Stimulated activated CD8-positive, alpha-beta memory T cell treated with anti-CD3 and anti-CD28 coated beads, Interleukin-7, amount 100 ng/mL, for 4 hours (primary cell): ENCODE data around the gene PCDHB8.
"Not testable (repeated sequence)": the region's sequence is repeated elsewhere in the genome, so short reads cannot be mapped to it uniquely, and the experiment has no call there.

ENCODE experiments used
- DNase-seq, 2 donors: peaks; one replicate each; pipeline ENCODE4 v3.0.0-alpha.2; 2020; ENCODE audit warnings: low read depth in 2 of 2

Gene PCDHB8

DNA sequence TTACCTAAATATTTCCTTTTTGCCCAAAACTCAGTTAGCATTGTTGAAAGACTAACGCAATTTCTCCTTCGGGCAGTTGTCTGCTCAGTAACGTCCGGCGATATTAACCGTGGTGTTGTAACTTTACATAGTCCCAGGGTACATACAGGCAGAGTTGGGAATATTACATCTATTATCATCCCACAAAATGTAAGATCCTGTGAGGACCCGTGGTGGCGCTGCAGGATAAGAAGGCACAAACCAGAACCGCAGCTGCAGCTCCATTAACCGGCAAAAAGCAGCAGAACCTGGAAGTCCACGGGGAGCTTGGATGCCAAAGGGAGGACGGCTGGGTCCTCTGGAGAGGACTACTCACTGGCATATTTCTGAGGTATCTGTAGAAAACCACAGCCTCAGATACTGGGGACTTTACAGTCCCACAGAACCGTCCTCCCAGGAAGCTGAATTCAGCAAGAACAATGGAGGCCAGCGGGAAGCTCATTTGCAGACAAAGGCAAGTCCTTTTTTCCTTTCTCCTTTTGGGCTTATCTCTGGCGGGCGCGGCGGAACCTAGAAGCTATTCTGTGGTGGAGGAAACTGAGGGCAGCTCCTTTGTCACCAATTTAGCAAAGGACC is at the start of gene PCDHB8:
Gene PCDHB8 (plus strand): TSS at position 214 of the 615 bp plus-strand sequence. CDS start 245 bp downstream, at position 459.
- not testable (repeated sequence) for DNase-seq

DNA sequence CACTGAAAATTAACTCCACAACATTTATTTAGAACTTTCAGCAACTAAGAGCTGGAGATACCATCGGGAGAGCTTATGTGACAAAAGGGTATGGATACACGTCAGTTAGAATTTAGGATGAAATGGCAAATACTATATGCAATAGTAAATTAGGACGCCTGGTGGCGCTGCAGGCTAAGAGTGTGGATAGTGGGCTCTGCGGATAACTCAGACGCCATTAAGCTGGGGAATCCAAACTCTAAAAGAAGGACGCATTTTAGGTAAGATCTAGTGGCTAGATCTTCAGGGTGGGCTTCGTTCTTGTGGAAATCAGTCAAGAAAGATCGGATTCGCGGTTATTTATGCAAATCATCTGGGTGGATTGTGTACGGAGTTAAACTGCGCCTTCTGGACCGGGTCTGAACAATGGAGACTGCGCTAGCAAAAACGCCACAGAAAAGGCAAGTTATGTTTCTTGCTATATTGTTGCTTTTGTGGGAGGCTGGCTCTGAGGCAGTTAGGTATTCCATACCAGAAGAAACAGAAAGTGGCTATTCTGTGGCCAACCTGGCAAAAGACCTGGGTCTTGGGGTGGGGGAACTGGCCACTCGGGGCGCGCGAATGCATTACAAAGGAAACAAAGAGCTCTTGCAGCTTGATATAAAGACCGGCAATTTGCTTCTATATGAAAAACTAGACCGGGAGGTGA is 42.4 kb upstream of the PCDHB8 start, which contains the start of gene PCDHB5:
Gene PCDHB5 (plus strand): TSS at position 177 of the 688 bp plus-strand sequence. CDS start 229 bp downstream, at position 406.
- DNase-seq: no peak

DNA sequence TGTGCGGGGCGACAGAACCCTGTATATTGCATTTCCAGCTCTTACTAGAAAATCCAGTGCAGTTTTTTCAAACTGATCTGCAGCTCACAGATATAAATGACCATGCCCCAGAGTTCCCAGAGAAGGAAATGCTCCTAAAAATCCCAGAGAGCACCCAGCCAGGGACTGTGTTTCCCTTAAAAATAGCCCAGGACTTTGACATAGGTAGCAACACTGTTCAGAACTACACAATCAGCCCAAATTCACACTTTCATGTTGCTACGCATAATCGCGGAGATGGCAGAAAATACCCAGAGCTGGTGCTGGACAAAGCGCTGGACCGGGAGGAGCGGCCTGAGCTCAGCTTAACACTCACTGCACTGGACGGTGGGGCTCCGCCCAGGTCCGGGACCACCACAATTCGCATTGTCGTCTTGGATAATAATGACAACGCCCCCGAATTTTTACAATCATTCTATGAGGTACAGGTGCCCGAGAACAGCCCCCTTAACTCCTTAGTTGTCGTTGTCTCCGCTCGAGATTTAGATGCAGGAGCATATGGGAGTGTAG is 41.8 kb upstream of the PCDHB8 start:
- no peak for DNase-seq

DNA sequence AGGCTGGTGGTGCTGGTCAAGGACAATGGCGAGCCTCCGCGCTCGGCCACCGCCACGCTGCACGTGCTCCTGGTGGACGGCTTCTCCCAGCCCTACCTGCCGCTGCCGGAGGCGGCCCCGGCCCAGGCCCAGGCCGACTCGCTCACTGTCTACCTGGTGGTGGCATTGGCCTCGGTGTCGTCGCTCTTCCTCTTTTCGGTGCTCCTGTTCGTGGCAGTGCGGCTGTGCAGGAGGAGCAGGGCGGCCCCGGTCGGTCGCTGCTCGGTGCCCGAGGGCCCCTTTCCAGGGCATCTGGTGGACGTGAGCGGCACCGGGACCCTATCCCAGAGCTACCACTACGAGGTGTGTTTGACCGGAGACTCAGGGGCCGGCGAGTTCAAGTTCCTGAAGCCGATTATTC is 40.2 kb upstream of the PCDHB8 start:
- DNase-seq: not testable (repeated sequence)

DNA sequence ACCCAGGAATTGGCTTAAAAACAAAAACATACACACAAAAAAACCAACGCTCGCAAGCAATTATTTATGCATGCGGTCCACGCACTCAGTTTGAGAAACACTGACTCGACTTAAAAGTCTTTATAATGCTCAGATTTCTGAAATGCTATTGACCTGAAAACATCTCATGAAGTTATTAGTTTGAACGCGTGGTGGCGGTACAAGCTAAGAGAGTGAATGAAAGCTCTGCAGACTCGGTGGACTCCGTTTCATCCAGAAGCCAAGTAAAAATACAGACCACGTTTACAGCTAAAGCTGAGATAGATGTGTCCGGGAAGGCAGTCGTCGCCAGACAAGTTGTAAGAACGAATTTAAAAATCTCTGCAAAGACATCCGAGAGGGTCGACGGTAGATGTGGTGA is 27.8 kb upstream of the PCDHB8 start, which contains the start of gene PCDHB6:
Gene PCDHB6 (plus strand): TSS at position 246 of the 400 bp plus-strand sequence. CDS start 201 bp downstream, outside the sequence.
- no peak for DNase-seq

DNA sequence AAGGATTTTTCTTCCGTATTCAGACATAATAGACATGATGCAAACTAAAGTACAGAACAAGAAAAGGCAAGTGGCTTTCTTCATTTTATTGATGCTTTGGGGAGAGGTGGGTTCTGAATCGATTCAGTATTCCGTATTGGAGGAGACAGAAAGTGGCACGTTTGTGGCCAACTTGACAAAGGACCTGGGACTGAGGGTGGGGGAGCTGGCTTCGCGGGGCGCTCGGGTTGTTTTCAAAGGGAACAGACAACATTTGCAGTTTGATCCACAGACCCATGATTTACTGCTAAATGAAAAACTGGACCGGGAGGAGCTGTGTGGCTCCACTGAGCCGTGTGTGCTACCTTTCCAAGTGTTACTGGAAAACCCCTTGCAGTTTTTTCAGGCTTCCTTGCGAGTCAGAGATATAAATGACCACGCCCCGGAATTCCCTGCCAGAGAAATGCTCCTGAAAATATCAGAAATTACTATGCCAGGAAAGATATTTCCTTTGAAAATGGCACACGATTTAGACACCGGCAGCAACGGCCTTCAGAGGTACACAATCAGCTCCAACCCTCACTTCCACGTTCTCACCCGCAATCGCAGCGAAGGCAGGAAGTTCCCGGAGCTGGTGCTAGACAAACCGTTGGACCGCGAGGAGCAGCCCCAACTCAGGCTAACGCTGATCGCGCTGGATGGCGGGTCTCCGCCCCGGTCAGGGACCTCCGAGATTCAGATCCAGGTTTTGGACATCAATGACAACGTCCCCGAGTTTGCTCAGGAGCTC is 27.2 kb upstream of the PCDHB8 start:
- no peak for DNase-seq

DNA sequence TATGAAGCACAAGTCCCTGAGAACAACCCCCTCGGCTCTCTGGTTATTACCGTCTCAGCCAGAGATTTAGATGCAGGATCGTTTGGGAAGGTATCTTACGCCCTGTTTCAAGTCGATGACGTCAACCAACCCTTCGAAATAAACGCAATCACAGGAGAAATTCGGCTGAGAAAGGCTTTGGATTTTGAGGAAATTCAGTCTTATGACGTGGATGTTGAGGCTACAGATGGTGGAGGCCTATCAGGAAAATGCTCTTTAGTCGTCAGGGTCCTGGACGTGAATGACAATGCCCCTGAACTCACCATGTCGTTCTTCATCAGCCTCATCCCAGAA is 26.6 kb upstream of the PCDHB8 start:
- DNase-seq: no peak

DNA sequence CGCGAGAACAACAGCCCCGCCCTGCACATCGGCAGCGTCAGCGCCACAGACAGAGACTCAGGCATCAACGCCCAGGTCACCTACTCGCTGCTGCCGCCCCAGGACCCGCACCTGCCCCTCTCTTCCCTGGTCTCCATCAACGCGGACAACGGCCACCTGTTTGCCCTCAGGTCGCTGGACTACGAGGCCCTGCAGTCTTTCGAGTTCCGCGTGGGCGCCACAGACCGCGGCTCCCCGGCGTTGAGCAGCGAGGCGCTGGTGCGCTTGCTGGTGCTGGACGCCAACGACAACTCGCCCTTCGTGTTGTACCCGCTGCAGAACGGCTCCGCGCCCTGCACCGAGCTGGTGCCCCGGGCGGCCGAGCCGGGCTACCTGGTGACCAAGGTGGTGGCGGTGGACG is 26.0 kb upstream of the PCDHB8 start:
- not testable (repeated sequence) for DNase-seq

DNA sequence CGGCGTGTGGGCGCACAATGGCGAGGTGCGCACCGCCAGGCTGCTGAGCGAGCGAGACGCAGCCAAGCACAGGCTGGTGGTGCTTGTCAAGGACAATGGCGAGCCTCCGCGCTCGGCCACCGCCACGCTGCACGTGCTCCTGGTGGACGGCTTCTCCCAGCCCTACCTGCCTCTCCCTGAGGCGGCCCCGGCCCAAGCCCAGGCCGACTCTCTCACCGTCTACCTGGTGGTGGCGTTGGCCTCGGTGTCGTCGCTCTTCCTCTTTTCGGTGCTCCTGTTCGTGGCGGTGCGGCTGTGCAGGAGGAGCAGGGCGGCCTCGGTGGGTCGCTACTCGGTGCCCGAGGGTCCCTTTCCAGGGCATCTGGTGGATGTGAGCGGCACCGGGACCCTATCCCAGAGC is 25.5 kb upstream of the PCDHB8 start:
- DNase-seq: not testable (repeated sequence)

DNA sequence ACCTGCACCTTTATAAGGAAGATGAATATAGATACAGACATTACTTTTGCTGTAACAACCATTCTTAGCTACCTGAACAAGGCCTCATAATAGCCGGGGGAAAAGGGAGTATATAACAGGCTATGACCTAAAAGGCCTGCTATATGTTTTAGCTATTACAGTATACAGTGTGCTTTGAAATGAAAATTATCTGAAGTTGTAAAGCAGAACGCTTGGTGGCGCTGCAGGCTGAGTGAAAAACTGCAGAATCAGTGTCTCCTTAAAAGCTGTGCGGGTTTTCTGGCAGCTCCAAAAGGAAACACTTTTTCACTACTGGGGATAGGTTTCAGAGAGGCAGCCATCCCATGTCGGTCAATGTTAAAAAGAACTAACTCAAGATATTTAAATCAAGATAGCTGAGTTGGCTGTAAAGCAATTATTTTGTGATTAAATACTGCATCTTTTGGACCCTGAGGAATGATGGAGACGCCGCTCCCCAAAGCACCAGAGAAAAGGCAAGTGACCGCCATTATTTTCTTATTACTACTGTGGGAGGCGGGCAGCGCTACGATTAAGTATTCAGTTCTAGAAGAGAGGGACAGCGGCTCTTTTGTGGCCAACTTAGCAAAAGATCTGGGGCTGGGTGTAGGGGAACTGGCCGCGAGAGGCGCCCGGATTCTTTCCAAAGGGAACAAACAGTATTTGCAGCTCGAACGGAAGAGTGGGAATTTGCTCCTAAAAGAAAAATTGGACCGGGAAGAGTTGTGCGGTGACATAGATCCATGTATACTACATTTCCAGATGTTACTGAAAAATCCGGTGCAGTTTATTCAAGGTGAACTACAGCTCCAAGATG is 21.8 kb upstream of the PCDHB8 start:
- no peak for DNase-seq

DNA sequence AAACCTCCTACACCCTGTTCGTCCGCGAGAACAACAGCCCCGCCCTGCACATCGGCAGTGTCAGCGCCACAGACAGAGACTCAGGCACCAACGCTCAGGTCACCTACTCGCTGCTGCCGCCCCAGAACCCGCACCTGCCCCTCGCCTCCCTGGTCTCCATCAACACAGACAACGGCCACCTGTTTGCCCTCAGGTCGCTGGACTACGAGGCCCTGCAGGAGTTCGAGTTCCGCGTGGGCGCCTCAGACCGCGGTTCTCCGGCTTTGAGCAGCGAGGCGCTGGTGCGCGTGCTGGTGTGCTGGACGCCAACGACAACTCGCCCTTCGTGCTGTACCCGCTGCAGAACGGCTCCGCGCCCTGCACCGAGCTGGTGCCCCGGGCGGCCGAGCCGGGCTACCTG is 20.2 kb upstream of the PCDHB8 start:
- not testable (repeated sequence) for DNase-seq

DNA sequence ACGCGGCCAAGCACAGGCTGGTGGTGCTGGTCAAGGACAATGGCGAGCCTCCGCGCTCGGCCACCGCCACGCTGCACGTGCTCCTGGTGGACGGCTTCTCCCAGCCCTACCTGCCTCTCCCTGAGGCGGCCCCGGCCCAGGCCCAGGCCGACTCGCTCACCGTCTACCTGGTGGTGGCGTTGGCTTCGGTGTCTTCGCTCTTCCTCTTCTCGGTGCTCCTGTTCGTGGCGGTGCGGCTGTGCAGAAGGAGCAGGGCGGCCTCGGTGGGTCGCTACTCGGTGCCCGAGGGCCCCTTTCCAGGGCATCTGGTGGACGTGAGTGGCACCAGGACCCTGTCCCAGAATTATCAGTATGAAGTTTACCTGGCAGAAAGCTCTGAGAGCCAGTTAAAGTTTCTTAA is 19.7 kb upstream of the PCDHB8 start:
- not testable (repeated sequence) for DNase-seq

DNA sequence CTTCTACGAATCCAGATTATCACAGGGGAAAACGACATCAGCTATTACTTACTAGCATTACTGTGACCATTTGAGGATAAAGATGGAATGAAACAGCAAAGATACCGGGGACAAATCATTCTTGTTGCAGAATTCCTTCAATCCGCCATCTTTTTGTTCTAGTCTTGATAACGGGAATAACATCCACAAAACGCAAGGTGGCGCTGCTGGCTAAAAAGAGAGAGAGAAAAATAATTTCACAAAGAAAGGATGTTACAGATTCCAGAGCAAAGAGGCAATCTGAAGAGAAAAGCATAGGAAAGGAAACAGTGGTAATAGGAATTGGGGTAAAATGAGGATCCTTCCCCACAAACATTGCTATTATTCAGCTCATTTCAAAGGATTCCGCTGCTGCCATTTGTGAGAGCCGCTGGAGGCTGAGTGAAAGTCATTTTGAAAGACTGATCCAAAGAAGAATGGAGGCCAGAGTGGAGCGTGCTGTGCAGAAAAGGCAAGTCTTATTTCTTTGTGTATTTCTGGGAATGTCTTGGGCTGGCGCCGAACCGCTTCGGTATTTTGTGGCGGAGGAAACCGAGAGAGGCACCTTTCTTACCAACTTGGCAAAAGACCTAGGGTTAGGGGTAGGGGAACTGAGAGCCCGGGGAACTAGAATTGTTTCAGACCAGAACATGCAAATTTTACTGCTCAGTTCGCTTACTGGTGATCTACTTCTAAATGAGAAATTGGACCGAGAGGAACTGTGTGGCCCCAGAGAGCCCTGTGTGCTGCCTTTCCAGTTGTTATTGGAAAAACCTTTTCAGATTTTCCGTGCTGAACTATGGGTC is 5.0 kb upstream of the PCDHB8 start, which contains the start of gene PCDHB7:
Gene PCDHB7 (plus strand): TSS at position 264 of the 824 bp plus-strand sequence. CDS start 192 bp downstream, at position 456.
- DNase-seq: no peak

DNA sequence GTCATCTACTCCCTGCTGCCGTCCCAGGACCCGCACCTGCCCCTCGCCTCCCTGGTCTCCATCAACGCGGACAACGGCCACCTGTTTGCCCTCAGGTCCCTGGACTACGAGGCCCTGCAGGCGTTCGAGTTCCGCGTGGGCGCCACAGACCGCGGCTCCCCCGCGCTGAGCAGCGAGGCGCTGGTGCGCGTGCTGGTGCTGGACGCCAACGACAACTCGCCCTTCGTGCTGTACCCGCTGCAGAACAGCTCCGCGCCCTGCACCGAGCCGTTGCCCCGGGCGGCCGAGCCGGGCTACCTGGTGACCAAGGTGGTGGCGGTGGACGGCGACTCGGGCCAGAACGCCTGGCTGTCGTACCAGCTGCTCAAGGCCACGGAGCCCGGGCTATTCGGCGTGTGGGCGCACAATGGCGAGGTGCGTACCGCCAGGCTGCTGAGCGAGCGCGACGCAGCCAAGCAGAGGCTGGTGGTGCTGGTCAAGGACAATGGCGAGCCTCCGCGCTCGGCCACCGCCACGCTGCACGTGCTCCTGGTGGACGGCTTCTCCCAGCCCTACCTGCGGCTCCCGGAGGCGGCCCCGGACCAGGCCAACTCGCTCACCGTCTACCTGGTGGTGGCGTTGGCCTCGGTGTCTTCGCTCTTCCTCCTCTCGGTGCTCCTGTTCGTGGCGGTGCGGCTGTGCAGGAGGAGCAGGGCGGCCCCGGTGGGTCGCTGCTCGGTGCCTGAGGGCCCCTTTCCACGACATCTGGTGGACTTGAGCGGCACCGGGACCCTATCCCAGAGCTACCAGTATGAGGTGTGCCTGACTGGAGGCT is 3.1 kb upstream of the PCDHB8 start:
- DNase-seq: not testable (repeated sequence)

DNA sequence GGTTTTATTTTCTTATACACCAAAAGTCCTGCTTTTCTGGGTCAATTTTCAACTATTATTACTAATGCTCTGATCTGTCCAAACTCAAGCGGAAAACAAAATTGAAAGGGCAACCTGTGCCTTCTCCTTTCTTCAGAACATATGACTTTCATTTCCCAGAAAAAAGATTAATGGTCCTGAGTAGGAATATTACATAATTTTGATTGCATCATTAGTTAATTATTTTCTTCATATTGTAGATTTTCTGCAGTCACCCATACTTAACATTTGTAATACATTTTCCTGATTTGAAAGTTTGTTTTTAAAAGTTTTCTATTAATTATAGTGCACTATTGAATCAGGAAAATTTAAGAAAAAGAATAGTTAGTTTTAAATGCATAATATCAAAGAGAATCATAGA is 1.7 kb upstream of the PCDHB8 start:
- DNase-seq: no peak

DNA sequence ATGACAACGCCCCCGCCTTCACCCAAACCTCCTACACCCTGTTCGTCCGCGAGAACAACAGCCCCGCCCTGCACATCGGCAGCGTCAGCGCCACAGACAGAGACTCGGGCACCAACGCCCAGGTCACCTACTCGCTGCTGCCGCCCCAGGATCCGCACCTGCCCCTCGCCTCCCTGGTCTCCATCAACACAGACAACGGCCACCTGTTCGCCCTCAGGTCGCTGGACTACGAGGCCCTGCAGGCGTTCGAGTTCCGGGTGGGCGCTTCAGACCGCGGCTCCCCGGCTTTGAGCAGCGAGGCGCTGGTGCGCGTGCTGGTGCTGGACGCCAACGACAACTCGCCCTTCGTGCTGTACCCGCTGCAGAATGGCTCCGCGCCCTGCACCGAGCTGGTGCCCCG is 1.8 kb downstream of the PCDHB8 start:
- DNase-seq: not testable (repeated sequence)

DNA sequence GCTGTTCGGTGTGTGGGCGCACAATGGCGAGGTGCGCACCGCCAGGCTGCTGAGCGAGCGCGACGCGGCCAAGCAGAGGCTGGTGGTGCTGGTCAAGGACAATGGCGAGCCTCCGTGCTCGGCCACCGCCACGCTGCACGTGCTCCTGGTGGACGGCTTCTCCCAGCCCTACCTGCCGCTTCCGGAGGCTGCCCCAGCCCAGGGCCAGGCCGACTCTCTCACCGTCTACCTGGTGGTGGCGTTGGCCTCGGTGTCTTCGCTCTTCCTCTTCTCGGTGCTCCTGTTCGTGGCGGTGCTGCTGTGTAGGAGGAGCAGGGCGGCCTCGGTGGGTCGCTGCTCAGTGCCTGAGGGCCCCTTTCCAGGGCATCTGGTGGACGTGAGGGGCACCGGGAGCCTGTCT is 2.3 kb downstream of the PCDHB8 start:
- DNase-seq: not testable (repeated sequence)

DNA sequence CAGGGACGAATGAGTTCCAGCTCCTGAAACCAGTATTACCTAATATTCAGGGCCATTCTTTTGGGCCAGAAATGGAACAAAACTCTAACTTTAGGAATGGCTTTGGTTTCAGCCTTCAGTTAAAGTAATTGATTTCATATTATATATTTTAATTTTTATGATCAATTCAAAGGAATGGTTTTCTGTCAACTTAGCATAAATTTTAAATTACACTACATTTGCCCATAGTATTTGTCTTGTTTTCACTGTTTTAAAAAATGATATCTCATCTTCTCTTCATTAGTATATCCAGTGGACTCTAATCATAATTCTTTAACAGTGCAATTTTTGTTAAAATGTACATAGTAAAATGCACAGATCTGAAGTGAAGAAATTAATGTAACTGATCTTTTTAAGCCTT is 2.7 kb downstream of the PCDHB8 start:
- DNase-seq: no peak

DNA sequence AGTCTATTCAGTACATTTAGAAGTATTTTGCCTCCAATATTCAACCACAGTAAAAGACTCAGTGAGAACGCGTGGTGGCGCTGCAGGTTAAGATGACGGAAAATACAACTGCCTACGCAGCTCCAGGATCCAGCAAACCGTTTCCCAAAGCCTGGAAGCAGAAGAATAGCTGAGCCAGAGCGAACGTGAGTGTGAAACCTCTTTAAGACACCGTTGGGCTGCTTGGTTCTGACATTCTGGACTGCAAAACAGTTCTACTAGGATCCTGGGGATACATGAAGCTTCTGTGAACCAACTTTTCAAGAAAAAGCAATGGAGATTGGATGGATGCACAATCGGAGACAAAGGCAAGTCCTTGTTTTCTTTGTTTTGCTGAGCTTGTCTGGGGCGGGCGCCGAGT is 4.7 kb downstream of the PCDHB8 start, which contains the start of gene PCDHB16:
Gene PCDHB16 (plus strand): TSS at position 140 of the 400 bp plus-strand sequence. CDS start 173 bp downstream, at position 313.
- DNase-seq: no peak
